GM18858 (cell line): ENCODE measurements around the gene USP48.
"Not testable (repeated sequence)": the region's sequence is repeated elsewhere in the genome, so short reads cannot be mapped to it uniquely, and the experiment has no call there.

ENCODE experiments used
- ATAC-seq: cut with Tn5 transposase; IDR thresholded peaks from one replicate; pipeline ENCODE4 v1.9.1; 2021; ENCODE audit not compliant: unreplicated experiment

The USP48 gene

GRCh38 chr1:21816602-21817302 is 33.8 kb upstream of the USP48 start:
- no peak for ATAC-seq

GRCh38 chr1:21815724-21816321 is 32.9 kb upstream of the USP48 start:
- no peak for ATAC-seq

GRCh38 chr1:21814981-21815582 is 32.1 kb upstream of the USP48 start:
- no peak for ATAC-seq

GRCh38 chr1:21814241-21814918 is 31.4 kb upstream of the USP48 start:
- no peak for ATAC-seq

- ATAC-seq = no peak
Observed at GRCh38 chr1:21813542-21813941, 30.6 kb upstream of the USP48 start.

- ATAC-seq = no peak
Observed at GRCh38 chr1:21811875-21812305, 28.9 kb upstream of the USP48 start, which contains the start of gene LDLRAD2. LDLRAD2 (plus strand) TSS chr1:21812265; CDS start chr1:21812452, 187 bp downstream.

GRCh38 chr1:21804536-21804935 is 21.6 kb upstream of the USP48 start:
- no peak for ATAC-seq

GRCh38 chr1:21801100-21801499 is 18.2 kb upstream of the USP48 start:
- ATAC-seq = no peak

- no peak for ATAC-seq
Observed at GRCh38 chr1:21799730-21800129, 16.8 kb upstream of the USP48 start.

GRCh38 chr1:21795075-21795474 is 12.1 kb upstream of the USP48 start:
- no peak for ATAC-seq

GRCh38 chr1:21794656-21795055 is 11.7 kb upstream of the USP48 start:
- no peak for ATAC-seq

GRCh38 chr1:21793104-21793503 is 10.2 kb upstream of the USP48 start:
- no peak for ATAC-seq

- no peak for ATAC-seq
Observed at GRCh38 chr1:21786640-21787039, 3.7 kb upstream of the USP48 start.

GRCh38 chr1:21785764-21786163 is 2.8 kb upstream of the USP48 start:
- ATAC-seq = not testable (repeated sequence)

- ATAC-seq = no peak
Observed at GRCh38 chr1:21783679-21784603, 992 bp upstream of the USP48 start.

GRCh38 chr1:21782349-21782867 is 541 bp downstream of the USP48 start:
- ATAC-seq = peak; percentile 10

GRCh38 chr1:21781815-21782348 is 1.1 kb downstream of the USP48 start:
- ATAC-seq = no peak

- ATAC-seq = peak; percentile 27
Observed at GRCh38 chr1:21779613-21780521, 3.1 kb downstream of the USP48 start.

GRCh38 chr1:21778405-21778727 is 4.6 kb downstream of the USP48 start:
- ATAC-seq = no peak
